ENCODE results near the gene KIF18A. TPM values are rescaled to one million over a fixed set of nuclear protein-coding genes. Genes with fewer than 3 reads are reported as not detected.

KIF18A gene
- total RNA-seq, 1 donor from 2014 or later, result 4.2 TPM

- no peaks in the 10 kb centered on the region for H3K36me3 Mint-ChIP-seq (ENCODE audit: unreplicated experiment)
- H3K27me3 Mint-ChIP-seq (ENCODE audit: unreplicated experiment), result no peaks in the 10 kb centered on the region
- DNase-seq (ENCODE audit: extremely low spot score, unreplicated experiment), result no peak
- no peaks in the 10 kb centered on the region for H3K4me1 Mint-ChIP-seq (ENCODE audit: unreplicated experiment)
- H3K4me3 Mint-ChIP-seq (ENCODE audit: unreplicated experiment), result no peak overlapping the region
- TF ChIP-seq CTCF (IDR thresholded peaks at IDR 0.05), result no peak
- no peaks in the 10 kb centered on the region for H3K9me3 Mint-ChIP-seq (ENCODE audit: unreplicated experiment)
- H3K27ac Mint-ChIP-seq (ENCODE audit: unreplicated experiment), result no peak overlapping the region
Measured at GRCh38 chr11:27971171-27971570, 136.8 kb downstream of the KIF18A start.

Small RNA genes within 50 kb of the gene (microRNA-seq; reads per million reads assigned to microRNA genes)
- not detected for gene MIR610 (ENCODE audit: unreplicated experiment)

Other genes with a start within 250 kb of the KIF18A start
- 13.1 and 16.3 TPM in 2 replicates for gene METTL15, start 232 bp upstream of the KIF18A start, total RNA-seq